ENCODE measurements around the gene NRF1.

Gene NRF1

DNA sequence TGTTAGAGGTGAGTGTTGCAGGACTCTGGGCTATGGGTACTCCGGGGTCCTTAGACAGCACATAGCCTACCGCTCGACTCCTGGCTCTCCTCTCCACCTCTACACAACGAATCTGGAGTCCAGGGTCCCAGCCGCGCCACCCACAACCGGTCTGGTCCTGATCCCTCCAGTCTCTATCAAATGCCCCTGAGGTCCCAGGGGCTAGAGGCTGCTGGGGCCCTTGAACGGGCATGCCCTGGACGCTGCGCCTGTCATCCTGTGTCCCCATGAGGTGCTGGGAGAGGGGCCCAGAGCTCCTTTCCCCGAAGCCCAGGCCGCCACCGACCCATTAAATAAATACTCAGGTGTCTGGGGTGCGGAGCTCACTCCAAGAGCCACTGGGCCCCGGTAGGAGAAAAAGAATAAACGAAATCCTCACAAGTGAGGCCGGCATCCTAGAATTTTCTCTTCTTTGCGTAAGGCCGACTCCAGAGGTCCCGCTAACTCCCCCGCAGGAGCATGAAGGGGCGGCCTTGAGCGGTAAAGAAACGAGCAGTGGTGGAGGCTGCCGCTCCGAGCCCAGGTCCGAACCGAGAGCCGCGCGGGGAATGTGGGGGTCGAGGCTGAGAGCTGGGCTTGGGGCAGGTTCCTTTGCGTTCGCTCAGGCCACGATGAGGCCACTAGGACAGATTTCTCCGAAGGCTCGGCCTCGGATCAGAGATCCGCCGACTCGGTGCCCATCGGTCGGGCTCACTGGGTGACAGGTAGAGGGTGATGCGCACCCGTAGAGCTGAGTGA, 166.7 kb downstream of the NRF1 start:
- no peak for DNase-seq (ENCODE audit: low read depth, low spot score)

DNA sequence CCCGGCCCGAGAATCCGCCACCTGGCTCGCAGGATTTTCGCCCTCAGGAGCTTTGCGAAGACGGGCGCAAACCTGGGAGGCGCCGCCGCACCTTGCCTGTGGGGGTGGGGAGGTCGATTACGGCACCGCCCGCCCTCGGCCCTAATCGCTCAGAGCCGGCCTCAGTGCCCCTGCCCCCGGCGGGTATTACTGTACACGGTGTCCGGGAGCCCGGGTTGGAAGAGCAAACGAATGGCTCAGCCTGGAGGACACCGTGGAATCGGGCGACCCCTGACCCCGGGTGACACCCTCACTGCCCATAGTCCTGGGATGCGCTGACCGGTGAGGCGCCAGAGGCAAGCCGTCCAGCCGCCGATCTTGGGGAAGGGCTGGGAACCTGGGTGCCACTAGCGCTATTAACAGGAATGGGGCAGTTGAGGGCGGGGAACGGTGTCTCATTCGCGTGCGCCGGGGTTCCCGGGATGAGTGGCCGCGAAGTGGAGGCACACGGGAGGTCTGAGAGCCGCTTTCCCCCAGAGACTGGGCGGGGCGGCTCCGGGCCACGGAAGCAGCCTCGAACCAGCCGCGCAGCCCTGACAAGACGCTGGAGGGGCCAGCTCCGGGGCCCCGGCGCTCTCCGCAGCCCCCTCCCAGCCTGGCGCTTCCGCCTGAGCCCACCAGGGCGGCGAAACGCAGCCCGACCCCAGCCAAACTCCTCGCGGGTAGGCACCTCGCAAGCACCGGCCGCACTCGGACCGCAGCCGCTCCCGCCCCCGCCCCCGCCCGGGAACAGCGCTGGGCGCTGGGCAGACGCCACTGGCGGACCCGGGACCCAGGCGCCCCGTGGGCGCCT, 167.5 kb downstream of the NRF1 start:
- peak overlapping the region; percentile 93 for H3K4me3 ChIP-seq

More for the DNA sequence above, 166.7 kb downstream of the NRF1 start:
- H3K36me3 ChIP-seq (ENCODE audit: insufficient read depth, low read length), result no peaks in the 10 kb centered on the region
- TF ChIP-seq FOXP2 (optimal IDR thresholded peaks at IDR 0.05; ENCODE audit: control extremely low read depth, extremely low read length, insufficient read depth) (no peak), EZH2 (IDR thresholded peaks at IDR 0.05) (no peak), POLR2AphosphoS5 (IDR thresholded peaks at IDR 0.05; ENCODE audit: borderline replicate concordance, low read depth, low read length) (no peak)
- no peak overlapping the region for H3K9ac ChIP-seq (ENCODE audit: insufficient read length)
- H3K9me3 ChIP-seq (ENCODE audit: low read depth, low read length), result no peaks in the 10 kb centered on the region
- H3K4me3 ChIP-seq, result no peak overlapping the region
- H3K27ac ChIP-seq, result no peak overlapping the region

GRCh38 chr7:129779602-129780256, 168.2 kb downstream of the NRF1 start:
- H3K36me3 ChIP-seq (ENCODE audit: insufficient read depth, low read length), result no peaks in the 10 kb centered on the region
- no peak overlapping the region for H3K27ac ChIP-seq
- TF ChIP-seq POLR2AphosphoS5 (IDR thresholded peaks at IDR 0.05; ENCODE audit: borderline replicate concordance, low read depth, low read length) (peak; percentile 60; the same call in 1 of the 2 replicates), FOXP2 (optimal IDR thresholded peaks at IDR 0.05; ENCODE audit: control extremely low read depth, extremely low read length, insufficient read depth) (no peak), EZH2 (IDR thresholded peaks at IDR 0.05) (no peak)
- peak overlapping the region; percentile 64 for H3K9ac ChIP-seq (ENCODE audit: insufficient read length)
- H3K9me3 ChIP-seq (ENCODE audit: low read depth, low read length), result no peaks in the 10 kb centered on the region
- peak overlapping the region; percentile 93 for H3K4me3 ChIP-seq
- DNase-seq (ENCODE audit: low read depth, low spot score), result no peak

More for the DNA sequence above, 167.5 kb downstream of the NRF1 start:
- Histone ChIP-seq H3K9me3 (ENCODE audit: low read depth, low read length) (no peaks in the 10 kb centered on the region), H3K27ac (no peak overlapping the region), H3K9ac (ENCODE audit: insufficient read length) (peak overlapping the region; percentile 64), H3K36me3 (ENCODE audit: insufficient read depth, low read length) (no peaks in the 10 kb centered on the region)
- no peak for DNase-seq (ENCODE audit: low read depth, low spot score)
- TF ChIP-seq EZH2 (IDR thresholded peaks at IDR 0.05), result no peak
- no peak for TF ChIP-seq FOXP2 (optimal IDR thresholded peaks at IDR 0.05; ENCODE audit: control extremely low read depth, extremely low read length, insufficient read depth)
- no peak for TF ChIP-seq POLR2AphosphoS5 (IDR thresholded peaks at IDR 0.05; ENCODE audit: borderline replicate concordance, low read depth, low read length)

- DNase-seq (ENCODE audit: low read depth, low spot score), result no peak
- no peaks in the 10 kb centered on the region for H3K9me3 ChIP-seq (ENCODE audit: low read depth, low read length)
- no peaks in the 10 kb centered on the region for H3K36me3 ChIP-seq (ENCODE audit: insufficient read depth, low read length)
- H3K9ac ChIP-seq (ENCODE audit: insufficient read length), result no peak overlapping the region
- H3K27ac ChIP-seq, result no peak overlapping the region
- H3K4me3 ChIP-seq, result peak overlapping the region; percentile 93
- TF ChIP-seq FOXP2 (optimal IDR thresholded peaks at IDR 0.05; ENCODE audit: control extremely low read depth, extremely low read length, insufficient read depth), result no peak
- no peak for TF ChIP-seq EZH2 (IDR thresholded peaks at IDR 0.05)
Measured at GRCh38 chr7:129780257-129780973, 168.9 kb downstream of the NRF1 start.

DNA sequence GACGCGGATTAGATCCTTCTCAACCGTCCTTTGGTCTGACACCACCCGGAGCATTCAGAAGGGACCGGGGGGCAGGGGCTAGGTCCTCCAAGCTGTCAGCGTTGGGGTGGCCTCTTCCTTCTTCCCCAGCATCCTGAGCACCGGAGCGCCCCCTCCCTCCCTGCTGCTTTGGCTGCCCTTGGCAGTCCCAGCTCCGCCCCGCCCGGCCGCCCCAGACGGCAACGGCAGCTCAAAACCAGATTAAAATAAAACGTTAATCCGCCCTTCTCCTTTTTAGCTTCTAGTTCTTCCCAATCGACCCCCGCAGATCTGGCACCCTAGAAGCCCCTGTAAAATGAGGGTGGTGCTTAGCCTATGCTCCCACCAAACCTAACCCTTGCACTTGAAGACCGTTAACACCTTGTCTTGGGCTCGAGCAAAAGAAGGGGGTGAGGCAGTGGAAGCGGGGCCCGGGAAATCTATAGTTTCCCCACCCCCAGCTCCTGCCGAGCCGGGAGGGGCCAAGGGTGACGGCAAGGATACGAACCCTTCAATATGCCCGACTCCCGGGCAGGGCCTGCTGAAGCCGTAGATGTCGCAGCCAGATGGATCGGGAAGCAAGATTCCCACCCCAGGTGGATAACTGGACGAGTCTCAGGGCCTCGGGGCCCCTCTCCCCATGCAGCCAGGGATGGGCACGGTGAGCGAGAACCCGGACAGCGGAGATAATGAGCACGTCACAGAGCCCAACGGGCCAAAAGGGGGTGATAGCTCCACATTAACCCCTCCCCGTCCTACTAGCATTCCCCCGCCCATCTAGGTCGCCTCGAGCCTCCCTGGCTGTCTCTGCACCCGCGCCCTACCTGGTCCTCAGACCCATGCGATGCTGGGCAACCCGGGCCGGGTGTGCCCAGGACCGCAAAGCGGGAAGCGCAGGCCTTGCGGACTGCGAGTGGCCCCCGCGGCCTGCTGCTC, 169.7 kb downstream of the NRF1 start:
- DNase-seq (ENCODE audit: low read depth, low spot score), result no peak
- H3K9ac ChIP-seq (ENCODE audit: insufficient read length), result no peak overlapping the region
- TF ChIP-seq FOXP2 (optimal IDR thresholded peaks at IDR 0.05; ENCODE audit: control extremely low read depth, extremely low read length, insufficient read depth), result no peak
- no peak for TF ChIP-seq EZH2 (IDR thresholded peaks at IDR 0.05)
- no peak for TF ChIP-seq POLR2AphosphoS5 (IDR thresholded peaks at IDR 0.05; ENCODE audit: borderline replicate concordance, low read depth, low read length)
- no peaks in the 10 kb centered on the region for H3K9me3 ChIP-seq (ENCODE audit: low read depth, low read length)
- peak overlapping the region; percentile 93 for H3K4me3 ChIP-seq
- no peak overlapping the region for H3K27ac ChIP-seq
- H3K36me3 ChIP-seq (ENCODE audit: insufficient read depth, low read length), result no peaks in the 10 kb centered on the region

GRCh38 chr7:129781928-129782817, 170.7 kb downstream of the NRF1 start:
- TF ChIP-seq FOXP2 (optimal IDR thresholded peaks at IDR 0.05; ENCODE audit: control extremely low read depth, extremely low read length, insufficient read depth) (no peak), EZH2 (IDR thresholded peaks at IDR 0.05) (no peak), POLR2AphosphoS5 (IDR thresholded peaks at IDR 0.05; ENCODE audit: borderline replicate concordance, low read depth, low read length) (no peak)
- DNase-seq (ENCODE audit: low read depth, low spot score), result no peak
- H3K4me3 ChIP-seq, result peak overlapping the region; percentile 93
- H3K9ac ChIP-seq (ENCODE audit: insufficient read length), result no peak overlapping the region
- H3K27ac ChIP-seq, result no peak overlapping the region
- H3K9me3 ChIP-seq (ENCODE audit: low read depth, low read length), result no peaks in the 10 kb centered on the region
- no peaks in the 10 kb centered on the region for H3K36me3 ChIP-seq (ENCODE audit: insufficient read depth, low read length)

Data from SK-N-MC (cell line).